K562 (cell line): ENCODE data around the gene RACGAP1. TPM values are rescaled to one million over a fixed set of nuclear protein-coding genes. Genes with fewer than 3 reads are reported as not detected.

ENCODE experiments used
- ATAC-seq: fragments of 200-7000 bp; cut with Tn5 transposase; 3 replicates; pipeline ENCODE4 v1.9.1; 2020; ENCODE audit warnings: moderate library complexity
- BruUV-seq: library from RNA; stranded (reverse); fragments of 400-500 nt; replicated peaks from 2 replicates; lab custom pipeline; 2021; lab: Mats Ljungman, UMichigan
- CTCF ChIA-PET: fragments of 300-600 bp; formaldehyde crosslinking; extraction: SDS; loops from one replicate; lab custom pipeline; 2021; ENCODE audit warnings: low intra/inter-chr PET ratio; lab: Yijun Ruan, JAX
- POLR2A ChIA-PET: fragments of 300-600, 350-650 bp; sonication (Branson Sonifier 250); formaldehyde crosslinking; extraction: SDS; loops from one replicate; lab custom pipeline; 2021; ENCODE audit warnings: antibody characterized with exemption, inconsistent platforms; lab: Yijun Ruan, JAX
- DNase-seq, 4 experiments: peaks; one replicate each; pipeline versions ENCODE4 v3.0.0 to v3.0.0-alpha.2; 2011 to 2018; ENCODE audit warnings: low spot score in 3 of 4, mixed read lengths in 3 of 4; ENCODE audit errors: extremely low read depth in 1 of 4
- FAIRE-seq: peaks from 2 replicates; lab custom pipeline; 2011; peaks lifted over from hg19 to GRCh38; lab: Jason Lieb, UNC
- H2AFZ ChIP-seq: 2 replicates; pipeline ENCODE4 v1.6.0; 2011; ENCODE audit warnings: low read depth, low read length, control low read depth, inconsistent platforms
- H3K27ac ChIP-seq: fragments of 200-600 bp; 3 replicates; pipeline ENCODE4 v1.8.0; 2011; ENCODE audit warnings: low read depth, mild to moderate bottlenecking, control low read depth, inconsistent platforms, low read length, moderate library complexity, mixed read lengths; ENCODE audit errors: extremely low read depth
- H3K27me3 ChIP-seq, 2 experiments: fragments of 300-600 bp in 1 of 2; 2 replicates in 1 of 2; 3 replicates in 1 of 2; pipeline versions ENCODE4 v1.6.0 to v1.8.0; 2011; ENCODE audit warnings: inconsistent platforms in 2 of 2, low read length in 2 of 2, mild to moderate bottlenecking in 1 of 2, mixed read lengths in 1 of 2, moderate library complexity in 1 of 2; ENCODE audit not compliant: control insufficient read depth in 2 of 2, insufficient read depth in 2 of 2
- H3K36me3 ChIP-seq: fragments of 300-600 bp; 3 replicates; pipeline ENCODE4 v1.8.0; 2011; ENCODE audit warnings: mild to moderate bottlenecking, low read length, inconsistent platforms; ENCODE audit not compliant: control insufficient read depth, insufficient read depth
- H3K4me1 ChIP-seq, 2 experiments: fragments of 200-600 bp in 1 of 2; replicated peaks in 1 of 2; 2 replicates in 1 of 2; 3 replicates in 1 of 2; pipeline versions ENCODE4 v1.5.1 to v1.8.0; 2011; ENCODE audit warnings: inconsistent platforms in 2 of 2, low read length in 2 of 2, mild to moderate bottlenecking in 1 of 2, mixed read lengths in 1 of 2, moderate library complexity in 1 of 2; ENCODE audit not compliant: control insufficient read depth in 2 of 2, insufficient read depth in 2 of 2
- H3K4me2 ChIP-seq: 2 replicates; pipeline ENCODE4 v1.6.1; 2011; ENCODE audit warnings: low read length, control low read depth, inconsistent platforms, mixed read lengths; ENCODE audit not compliant: insufficient read depth
- H3K4me3 ChIP-seq: fragments of 200-600 bp; sonication (generic), shearing (Covaris generic); 2 replicates; pipeline ENCODE4 v1.5.1; 2016; ENCODE audit warnings: control low read depth, inconsistent platforms
- H3K79me2 ChIP-seq: fragments of 200-600 bp; 3 replicates; pipeline ENCODE4 v1.8.0; 2011; ENCODE audit warnings: low read length, inconsistent platforms; ENCODE audit not compliant: control insufficient read depth, insufficient read depth
- H3K9ac ChIP-seq, 2 experiments: 2 replicates each; pipeline versions ENCODE4 v1.6.0 to v1.6.1; 2011; ENCODE audit warnings: low read depth in 2 of 2, low read length in 2 of 2, control low read depth in 1 of 2, inconsistent platforms in 1 of 2, mild to moderate bottlenecking in 1 of 2, mixed read lengths in 1 of 2; ENCODE audit not compliant: insufficient read depth in 1 of 2
- H3K9me1 ChIP-seq: one replicate; pipeline ENCODE4 v1.6.0; 2011; ENCODE audit warnings: inconsistent platforms, mild to moderate bottlenecking, low read length, moderate library complexity; ENCODE audit not compliant: control insufficient read depth, insufficient read depth
- H3K9me3 ChIP-seq: replicated peaks from 2 replicates; pipeline ENCODE4 v1.5.1; 2011; ENCODE audit warnings: low read depth, low read length, inconsistent platforms; ENCODE audit not compliant: control insufficient read depth, insufficient read depth
- H4K20me1 ChIP-seq: replicated peaks from 2 replicates; pipeline ENCODE4 v1.6.1; 2011; ENCODE audit warnings: low read length, inconsistent platforms, mixed read lengths; ENCODE audit not compliant: control insufficient read depth, insufficient read depth
- CBFB ChIP-seq: sonication (generic); formaldehyde crosslinking; IDR thresholded peaks from 2 replicates; pipeline ENCODE4 v1.4.0; 2020; ENCODE audit warnings: mild to moderate bottlenecking, missing genetic modification reagents
- DDX20 ChIP-seq: fragments of 450-650 bp; IDR thresholded peaks from 2 replicates; pipeline ENCODE4 v1.6.1; 2016; ENCODE audit warnings: missing genetic modification characterization, low read depth, mild to moderate bottlenecking, missing compliant biosample characterization, moderate library complexity
- FOXK1 ChIP-seq: sonication (generic); formaldehyde crosslinking; IDR thresholded peaks from 2 replicates; pipeline ENCODE4 v1.8.0; 2022; ENCODE audit warnings: missing genetic modification reagents, mild to moderate bottlenecking, borderline replicate concordance
- HEY1 ChIP-seq: fragments of 250-450 bp; sonication (Bioruptor Pico); IDR thresholded peaks from 2 replicates; pipeline ENCODE4 v1.5.0; 2020; ENCODE audit warnings: mild to moderate bottlenecking, moderate library complexity, borderline replicate concordance
- MEIS2 ChIP-seq: fragments of 450-650 bp; IDR thresholded peaks from 2 replicates; pipeline ENCODE4 v1.6.1; 2014; ENCODE audit warnings: mild to moderate bottlenecking; ENCODE audit not compliant: partially characterized antibody
- MTA3 ChIP-seq: fragments of 450-650 bp; formaldehyde crosslinking; IDR thresholded peaks from 2 replicates; pipeline ENCODE4 v1.6.1; 2017; ENCODE audit warnings: mild to moderate bottlenecking, borderline replicate concordance
- NFYB ChIP-seq: IDR thresholded peaks from 2 replicates; pipeline ENCODE4 v1.6.1; 2011; ENCODE audit warnings: mild to moderate bottlenecking, moderate library complexity; ENCODE audit not compliant: insufficient read length; ENCODE audit errors: extremely low read depth
- PTRF ChIP-seq: fragments of 450-650 bp; IDR thresholded peaks from 2 replicates; pipeline ENCODE4 v1.6.1; 2016; ENCODE audit warnings: mild to moderate bottlenecking, missing genetic modification characterization, missing compliant biosample characterization
- SMAD4 ChIP-seq: fragments of 250-450 bp; sonication (Bioruptor Pico); conservative IDR thresholded peaks from 2 replicates; pipeline ENCODE4 v1.8.0; 2021; ENCODE audit warnings: inconsistent platforms, mild to moderate bottlenecking, moderate library complexity
- SP2 ChIP-seq: IDR thresholded peaks from 2 replicates; pipeline ENCODE4 v1.6.1; 2011; ENCODE audit warnings: mild to moderate bottlenecking, low read depth, low read length, moderate library complexity; ENCODE audit not compliant: poor library complexity, severe bottlenecking; ENCODE audit errors: extremely low read depth
- TBP ChIP-seq: optimal IDR thresholded peaks from 2 replicates; pipeline ENCODE3; 2011; ENCODE audit warnings: low read depth, low read length, improper control_type of control experiment
- TEAD1 ChIP-seq, 2 experiments: fragments of 450-650 bp in 1 of 2; sonication (generic) in 1 of 2; formaldehyde crosslinking; IDR thresholded peaks; 2 replicates each; pipeline versions ENCODE4 v1.4.0 to v1.8.0; 2020 to 2022; ENCODE audit warnings: mild to moderate bottlenecking in 2 of 2, missing genetic modification reagents in 1 of 2
- YY1 ChIP-seq, 3 experiments: IDR thresholded peaks; 2 replicates each; pipeline ENCODE4 v1.6.1; 2011; ENCODE audit warnings: low read length in 2 of 3, mild to moderate bottlenecking in 2 of 3, moderate library complexity in 2 of 3, borderline replicate concordance in 1 of 3, control low read depth in 1 of 3, low read depth in 1 of 3; ENCODE audit not compliant: insufficient read depth in 3 of 3, insufficient replicate concordance in 2 of 3, control insufficient read depth in 1 of 3, insufficient read length in 1 of 3; ENCODE audit errors: extremely low read depth in 1 of 3
- ZNF23 ChIP-seq: fragments of 250-450 bp; sonication (Bioruptor Pico); IDR thresholded peaks from 2 replicates; pipeline ENCODE4 v1.4.0; 2020; ENCODE audit warnings: mild to moderate bottlenecking
- ZNF232 ChIP-seq: sonication (generic); formaldehyde crosslinking; IDR thresholded peaks from 2 replicates; pipeline ENCODE4 v1.8.0; 2022; ENCODE audit warnings: mild to moderate bottlenecking, missing genetic modification reagents
- ZNF316 ChIP-seq: fragments of 450-650 bp; IDR thresholded peaks from 2 replicates; pipeline ENCODE4 v1.6.1; 2016
- ZNF785 ChIP-seq: fragments of 250-450 bp; sonication (Bioruptor Pico); IDR thresholded peaks from 2 replicates; pipeline ENCODE4 v1.4.0; 2020; ENCODE audit warnings: mild to moderate bottlenecking
- WGBS: fragments of 100-300 bp; shearing (Covaris generic); methylation state at CpG from one replicate; pipeline ENCODE4 v1.1.6; 2016; ENCODE audit warnings: low coverage, mixed read lengths; ENCODE audit not compliant: insufficient coverage; ENCODE audit errors: missing lambda C conversion rate; 5-methylcytosine and 5-hydroxymethylcytosine counted together
- in situ Hi-C: fragments of 300-500 bp; cut with MboI; formaldehyde crosslinking; loops from 4 replicates; pipeline ENCODE4 v1.15.0; 2018; ENCODE audit warnings: inconsistent platforms, mixed read lengths
- intact Hi-C: fragments of 100-400 bp; cut with micrococcal nuclease; formaldehyde crosslinking; loops from 2 replicates; pipeline ENCODE4 v1.14.2; 2022
- polyA plus RNA-seq, 8 experiments: library from polyadenylated mRNA; depleted of rRNA in 4 of 8; stranded (reverse) in 5 of 8; unstranded in 3 of 8; fragments of >200 nt; fragmentation: Nextera tagmentation in 2 of 8; fragmentation: Illumina TruSeq in 1 of 8; extraction: Ambion mirVana in 2 of 8; extraction: Trizol in 1 of 8; gene quantifications; 2 replicates each; pipeline versions ENCODE4 v1.2.1 to v1.2.3, GENCODE V29; 2011 to 2014; ENCODE audit warnings: inconsistent platforms in 1 of 8, missing spikeins in 1 of 8
- total RNA-seq, 7 experiments: library from RNA; depleted of rRNA in 6 of 7; stranded (reverse); fragments of >200 nt in 6 of 7; fragmentation: Illumina TruSeq in 2 of 7; extraction: Trizol in 2 of 7; gene quantifications; 2 replicates each; pipeline versions ENCODE4 v1.2.1 to v1.2.3, GENCODE V29; 2011 to 2021; ENCODE audit warnings: low replicate concordance in 1 of 7

RACGAP1 gene
- total and polyA plus RNA-seq, 9 of the 15 experiments (the other 6 are each of a cell fraction or from before 2014, with no cell fraction given) = 56.4 to 92.9 (median 71.8) TPM

- Histone ChIP-seq H3K4me2 (no peak overlapping the region), H3K9me3 (no peaks in the 10 kb centered on the region)
- FAIRE-seq = no peak
Measured at GRCh38 chr12:49953151-49953550, 72.1 kb downstream of the RACGAP1 start.

More at GRCh38 chr12:49953151-49953550, 72.1 kb downstream of the RACGAP1 start:
- Histone ChIP-seq H3K4me3 (no peak overlapping the region), H3K9ac (no peak overlapping the region), H4K20me1 (no peaks in the 10 kb centered on the region), H3K79me2 (no peaks in the 10 kb centered on the region), H3K36me3 (no peaks in the 10 kb centered on the region), H3K4me1 (peaks cover 0 to 25% of the 10 kb centered on the region in 2 experiments; a peak in 2 of 5 replicates), H2AFZ (no peak overlapping the region), H3K27ac (no peak overlapping the region), H3K9me1 (no peaks in the 10 kb centered on the region), H3K27me3 (peaks cover 11 to 47% of the 10 kb centered on the region in 2 experiments; a peak in 3 of 5 replicates)
- ChIA-PET CTCF (interaction anchor here (0.7 kb wide), 1 partner anchor 21 kb away, joined by 7 read pairs; no protein-coding TSS in a partner anchor), POLR2A (interaction anchor here (0.6 to 0.9 kb wide), 2 partner anchors 13 to 16 kb away, joined by 3 to 4 read pairs; no protein-coding TSS in a partner anchor)
- DNase-seq (no peak), ATAC-seq (no peak)
- TF ChIP-seq CBFB (CRISPR knock-in tag) (no peak), NFYB (no peak), TBP (no peak), SP2 (no peak), ZNF785 (no peak), DDX20 (tag) (no peak), MTA3 (no peak), YY1 (IDR thresholded peaks at IDR 0.05; ENCODE audit: borderline replicate concordance in 1 of 3, control insufficient read depth in 1 of 3, extremely low read depth in 1 of 3, insufficient read depth in 3 of 3, insufficient read length in 1 of 3, insufficient replicate concordance in 2 of 3, low read depth in 1 of 3, low read length in 2 of 3) (no peak), FOXK1 (CRISPR knock-in tag) (no peak), PTRF (tag) (no peak), TEAD1 (CRISPR knock-in tag; IDR thresholded peaks at IDR 0.05) (no peak), MEIS2 (no peak), SMAD4 (CRISPR knock-in tag) (no peak), ZNF232 (CRISPR knock-in tag) (no peak), ZNF316 (no peak), HEY1 (CRISPR knock-in tag) (no peak), ZNF23 (CRISPR knock-in tag) (no peak)
- intact Hi-C loops (no loop called here), in situ Hi-C loops (no loop called here)
- no TSS peak for BruUV-seq
- WGBS = 19% methylated on average over 4 of the region's 4 CpGs
